ENCODE results near the gene OR5K4. TPM values are rescaled to one million over a fixed set of nuclear protein-coding genes. Genes with fewer than 3 reads are reported as not detected.
"Not testable (repeated sequence)": the region's sequence is repeated elsewhere in the genome, so short reads cannot be mapped to it uniquely, and the experiment has no call there.

OR5K4 gene
- total RNA-seq, 4 donors from 2014 or later: not detected

GRCh38 chr3:98390366-98390765 is 36.7 kb downstream of the OR5K4 start, which contains the start of gene OR5K3:
TSS of gene OR5K3 (plus strand) at chr3:98390666. CDS start at chr3:98390666, 0 bp downstream.
- H3K27me3 ChIP-seq: no peaks in the 10 kb centered on the region
- no peaks in the 10 kb centered on the region for H3K4me1 ChIP-seq
- no peak for TF ChIP-seq POLR2A (IDR thresholded peaks at IDR 0.05)

GRCh38 chr3:98395101-98395500 is 41.4 kb downstream of the OR5K4 start:
- TF ChIP-seq CTCF (IDR thresholded peaks at IDR 0.05) (no peak), POLR2A (IDR thresholded peaks at IDR 0.05) (no peak), EP300 (IDR thresholded peaks at IDR 0.05) (no peak)
- Histone ChIP-seq H3K4me3 (no peak overlapping the region), H3K9me3 (peaks cover 0 to 24% (median 0%) of the 10 kb centered on the region in 4 donors), H3K36me3 (no peaks in the 10 kb centered on the region), H3K27me3 (no peaks in the 10 kb centered on the region), H3K27ac (no peak overlapping the region), H3K4me1 (no peaks in the 10 kb centered on the region)
- DNase-seq (ENCODE audit: low spot score in 2 of 2): no peak

More at GRCh38 chr3:98390366-98390765, 36.7 kb downstream of the OR5K4 start, which contains the start of gene OR5K3:
- no peaks in the 10 kb centered on the region for H3K9me3 ChIP-seq
- no peak for DNase-seq (ENCODE audit: low spot score in 2 of 2)
- no peak within 1 kb of the TSS for H3K27ac ChIP-seq
- H3K4me3 ChIP-seq: no peak within 1 kb of the TSS
- no peaks in the 10 kb centered on the region for H3K36me3 ChIP-seq

- not testable (repeated sequence) for H3K27ac ChIP-seq; DNase-seq (ENCODE audit: low spot score in 2 of 2); H3K4me1 ChIP-seq; H3K4me3 ChIP-seq; H3K27me3 ChIP-seq; H3K36me3 ChIP-seq
- peaks cover 0 to 24% (median 0%) of the 10 kb centered on the region in 4 donors for H3K9me3 ChIP-seq
- 96 to 100% methylated on average over 1 to 4 of the region's 4 CpGs for WGBS, 2 donors
Observed at GRCh38 chr3:98396482-98396881, 42.8 kb downstream of the OR5K4 start.

GRCh38 chr3:98398513-98398912 is 44.9 kb downstream of the OR5K4 start:
- Histone ChIP-seq H3K4me1 (no peaks in the 10 kb centered on the region), H3K4me3 (no peak overlapping the region), H3K27me3 (no peaks in the 10 kb centered on the region), H3K36me3 (no peaks in the 10 kb centered on the region), H3K27ac (no peak overlapping the region), H3K9me3 (peaks cover 0 to 43% (median 0%) of the 10 kb centered on the region in 4 donors)
- no peak for DNase-seq (ENCODE audit: low spot score in 2 of 2)
- TF ChIP-seq EP300 (IDR thresholded peaks at IDR 0.05): no peak
- TF ChIP-seq CTCF (IDR thresholded peaks at IDR 0.05): no peak
- no peak for TF ChIP-seq POLR2A (IDR thresholded peaks at IDR 0.05)

GRCh38 chr3:98402507-98402906 is 48.9 kb downstream of the OR5K4 start:
- Histone ChIP-seq H3K4me1 (no peaks in the 10 kb centered on the region), H3K9me3 (peaks cover 0 to 77% (median 9%) of the 10 kb centered on the region in 4 donors), H3K36me3 (no peaks in the 10 kb centered on the region), H3K27ac (no peak overlapping the region), H3K4me3 (no peak overlapping the region), H3K27me3 (no peaks in the 10 kb centered on the region)
- TF ChIP-seq CTCF (IDR thresholded peaks at IDR 0.05) (no peak), POLR2A (IDR thresholded peaks at IDR 0.05) (no peak), EP300 (IDR thresholded peaks at IDR 0.05) (no peak)
- WGBS, 2 donors: 82 to 88% methylated on average over 1 of the region's 1 CpG
- DNase-seq (ENCODE audit: low spot score in 2 of 2): no peak

GRCh38 chr3:98404010-98404409 is 50.4 kb downstream of the OR5K4 start:
- TF ChIP-seq EP300 (IDR thresholded peaks at IDR 0.05) (no peak), POLR2A (IDR thresholded peaks at IDR 0.05) (no peak), CTCF (IDR thresholded peaks at IDR 0.05) (no peak)
- H3K27ac ChIP-seq: no peak overlapping the region
- H3K4me3 ChIP-seq: no peak overlapping the region
- no peaks in the 10 kb centered on the region for H3K36me3 ChIP-seq
- H3K9me3 ChIP-seq: peaks cover 0 to 76% (median 9%) of the 10 kb centered on the region in 4 donors
- H3K27me3 ChIP-seq: no peaks in the 10 kb centered on the region
- no peak for DNase-seq (ENCODE audit: low spot score in 2 of 2)
- no peaks in the 10 kb centered on the region for H3K4me1 ChIP-seq

Other genes with a start within 250 kb of the OR5K4 start
- not detected for gene OR5H1, start 223.1 kb upstream of the OR5K4 start, total RNA-seq
- not detected for gene OR5H14, start 206.4 kb upstream of the OR5K4 start, total RNA-seq
- not detected for gene OR5H15, start 187.2 kb upstream of the OR5K4 start, total RNA-seq
- not detected for gene OR5H6, start 89.6 kb upstream of the OR5K4 start, total RNA-seq
- not detected for gene OR5H2, start 71.3 kb upstream of the OR5K4 start, total RNA-seq
- gene OR5K3, start 36.8 kb downstream of the OR5K4 start, total RNA-seq: not detected
- not detected for gene OR5K1, start 109.3 kb downstream of the OR5K4 start, total RNA-seq
- not detected for gene OR5K2, start 143.8 kb downstream of the OR5K4 start, total RNA-seq
- gene CLDND1, start 169.0 kb downstream of the OR5K4 start, total RNA-seq: 100 to 1,000 TPM; 106 to 191 (median 172) TPM
- not detected for gene GPR15, start 178.1 kb downstream of the OR5K4 start, total RNA-seq
- 10 to 100 TPM; 19.0 to 36.4 (median 23.4) TPM for gene CPOX, start 239.8 kb downstream of the OR5K4 start, total RNA-seq